Fibroblast of lung (primary cell): Measurements from ENCODE around the gene CRYBG1.

Experiments
- EZH2 ChIP-seq: IDR thresholded peaks from 2 replicates; pipeline ENCODE4 v1.5.1; 2012; ENCODE audit warnings: low read length, control low read depth, mild to moderate bottlenecking; ENCODE audit errors: missing control alignments
- TF ChIP-seq, protein P1 (sequence below), 2 donors: IDR thresholded peaks in 1 of 2; conservative IDR thresholded peaks in 1 of 2; 1 replicate in 1 of 2; 2 replicates in 1 of 2; pipeline ENCODE4 v1.5.1; 2011 to 2012; ENCODE audit warnings: low read length in 2 of 2, control low read depth in 1 of 2, inconsistent platforms in 1 of 2, low read depth in 1 of 2, mild to moderate bottlenecking in 1 of 2

DNA sequence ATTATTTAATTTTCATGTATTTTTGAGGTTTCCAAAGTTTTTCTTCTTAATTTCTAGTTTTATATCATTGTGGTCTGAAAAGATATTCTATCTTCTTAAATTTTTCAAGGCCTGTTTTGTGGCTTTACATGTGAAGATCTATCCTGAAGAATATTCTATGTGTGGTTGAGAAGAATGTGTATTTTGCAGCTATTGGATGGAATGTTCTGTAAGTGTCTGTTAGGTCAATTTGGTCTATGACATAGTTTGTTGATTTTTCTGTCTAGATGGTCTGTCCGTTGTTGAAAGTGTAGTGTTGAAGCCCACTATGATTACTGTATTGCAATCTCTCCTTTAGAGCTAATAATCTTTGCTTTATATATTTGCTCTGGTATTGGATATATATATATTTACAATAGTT lies 125.7 kb downstream of the CRYBG1 start:
- TF ChIP-seq, protein P1, sequence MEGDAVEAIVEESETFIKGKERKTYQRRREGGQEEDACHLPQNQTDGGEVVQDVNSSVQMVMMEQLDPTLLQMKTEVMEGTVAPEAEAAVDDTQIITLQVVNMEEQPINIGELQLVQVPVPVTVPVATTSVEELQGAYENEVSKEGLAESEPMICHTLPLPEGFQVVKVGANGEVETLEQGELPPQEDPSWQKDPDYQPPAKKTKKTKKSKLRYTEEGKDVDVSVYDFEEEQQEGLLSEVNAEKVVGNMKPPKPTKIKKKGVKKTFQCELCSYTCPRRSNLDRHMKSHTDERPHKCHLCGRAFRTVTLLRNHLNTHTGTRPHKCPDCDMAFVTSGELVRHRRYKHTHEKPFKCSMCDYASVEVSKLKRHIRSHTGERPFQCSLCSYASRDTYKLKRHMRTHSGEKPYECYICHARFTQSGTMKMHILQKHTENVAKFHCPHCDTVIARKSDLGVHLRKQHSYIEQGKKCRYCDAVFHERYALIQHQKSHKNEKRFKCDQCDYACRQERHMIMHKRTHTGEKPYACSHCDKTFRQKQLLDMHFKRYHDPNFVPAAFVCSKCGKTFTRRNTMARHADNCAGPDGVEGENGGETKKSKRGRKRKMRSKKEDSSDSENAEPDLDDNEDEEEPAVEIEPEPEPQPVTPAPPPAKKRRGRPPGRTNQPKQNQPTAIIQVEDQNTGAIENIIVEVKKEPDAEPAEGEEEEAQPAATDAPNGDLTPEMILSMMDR (conservative IDR thresholded peaks at IDR 0.05 in 1 of 2, IDR thresholded peaks at IDR 0.05 in 1 of 2; ENCODE audit: low read depth in 1 of 2, low read length in 2 of 2) = no peak
- TF ChIP-seq EZH2 = no peak
